ENCODE results near the gene SLC39A11. TPM values are rescaled to one million over a fixed set of nuclear protein-coding genes. Genes with fewer than 3 reads are reported as not detected.

Gene SLC39A11
- total RNA-seq, 2 experiments from 2014 or later, result 9.7 to 12.2 TPM

- intact Hi-C loops (cut with DNase I, micrococcal nuclease), result no loop called here
- ATAC-seq (ENCODE audit: poor library complexity) (no peak), DNase-seq (no peak)
- ChIA-PET CTCF (no interaction called here), POLR2A (no interaction called here)
- Histone ChIP-seq H3K27ac (ENCODE audit: low read depth in 1 of 2, low read length in 2 of 2) (no peak overlapping the region), H3K9me3 (ENCODE audit: control insufficient read depth in 1 of 2, insufficient read depth in 1 of 2, low read length in 2 of 2) (peaks cover 24 to 29% of the 10 kb centered on the region in 2 experiments), H3K4me3 (ENCODE audit: low read length) (no peak overlapping the region), H3K27me3 (ENCODE audit: control insufficient read depth in 1 of 2, insufficient read depth in 2 of 2, low read length in 2 of 2) (no peaks in the 10 kb centered on the region), H3K4me1 (ENCODE audit: insufficient read depth, low read length) (no peaks in the 10 kb centered on the region), H3K36me3 (ENCODE audit: insufficient read depth, low read length) (no peaks in the 10 kb centered on the region)
- H3K36me3 Mint-ChIP-seq (ENCODE audit: low read depth), result peaks cover 69% of the 10 kb centered on the region
- peaks cover 11% of the 10 kb centered on the region for H3K9me3 Mint-ChIP-seq
- H3K27ac Mint-ChIP-seq, result no peak overlapping the region
- H3K4me1 Mint-ChIP-seq (ENCODE audit: low read depth), result no peaks in the 10 kb centered on the region
- no peak overlapping the region for H3K4me3 Mint-ChIP-seq
- no peaks in the 10 kb centered on the region for H3K27me3 Mint-ChIP-seq
- TF ChIP-seq, protein P1, sequence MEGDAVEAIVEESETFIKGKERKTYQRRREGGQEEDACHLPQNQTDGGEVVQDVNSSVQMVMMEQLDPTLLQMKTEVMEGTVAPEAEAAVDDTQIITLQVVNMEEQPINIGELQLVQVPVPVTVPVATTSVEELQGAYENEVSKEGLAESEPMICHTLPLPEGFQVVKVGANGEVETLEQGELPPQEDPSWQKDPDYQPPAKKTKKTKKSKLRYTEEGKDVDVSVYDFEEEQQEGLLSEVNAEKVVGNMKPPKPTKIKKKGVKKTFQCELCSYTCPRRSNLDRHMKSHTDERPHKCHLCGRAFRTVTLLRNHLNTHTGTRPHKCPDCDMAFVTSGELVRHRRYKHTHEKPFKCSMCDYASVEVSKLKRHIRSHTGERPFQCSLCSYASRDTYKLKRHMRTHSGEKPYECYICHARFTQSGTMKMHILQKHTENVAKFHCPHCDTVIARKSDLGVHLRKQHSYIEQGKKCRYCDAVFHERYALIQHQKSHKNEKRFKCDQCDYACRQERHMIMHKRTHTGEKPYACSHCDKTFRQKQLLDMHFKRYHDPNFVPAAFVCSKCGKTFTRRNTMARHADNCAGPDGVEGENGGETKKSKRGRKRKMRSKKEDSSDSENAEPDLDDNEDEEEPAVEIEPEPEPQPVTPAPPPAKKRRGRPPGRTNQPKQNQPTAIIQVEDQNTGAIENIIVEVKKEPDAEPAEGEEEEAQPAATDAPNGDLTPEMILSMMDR (IDR thresholded peaks at IDR 0.05), result no peak
Measured at GRCh38 chr17:72792771-72793170, 299.7 kb downstream of the SLC39A11 start.

- no peaks in the 10 kb centered on the region for H3K4me1 ChIP-seq (ENCODE audit: insufficient read depth, low read length)
- TF ChIP-seq, protein P1 (IDR thresholded peaks at IDR 0.05), result no peak
- Mint-ChIP-seq H3K36me3 (ENCODE audit: low read depth) (peaks cover 46% of the 10 kb centered on the region), H3K27ac (no peak overlapping the region), H3K27me3 (no peaks in the 10 kb centered on the region), H3K4me3 (no peak overlapping the region), H3K4me1 (ENCODE audit: low read depth) (no peaks in the 10 kb centered on the region), H3K9me3 (peaks cover 8% of the 10 kb centered on the region)
- ATAC-seq (ENCODE audit: poor library complexity) (no peak), DNase-seq (no peak)
- no peak overlapping the region for H3K4me3 ChIP-seq (ENCODE audit: low read length)
- H3K9me3 ChIP-seq (ENCODE audit: control insufficient read depth in 1 of 2, insufficient read depth in 1 of 2, low read length in 2 of 2), result peaks cover 18 to 24% of the 10 kb centered on the region in 2 experiments
- CTCF ChIA-PET, result no interaction called here
- no peaks in the 10 kb centered on the region for H3K27me3 ChIP-seq (ENCODE audit: control insufficient read depth in 1 of 2, insufficient read depth in 2 of 2, low read length in 2 of 2)
- POLR2A ChIA-PET, result no interaction called here
- no peak overlapping the region for H3K27ac ChIP-seq (ENCODE audit: low read depth in 1 of 2, low read length in 2 of 2)
- H3K36me3 ChIP-seq (ENCODE audit: insufficient read depth, low read length), result no peaks in the 10 kb centered on the region
- intact Hi-C loops (cut with DNase I, micrococcal nuclease), result no loop called here
Measured at GRCh38 chr17:72790190-72790589, 302.3 kb downstream of the SLC39A11 start.

GRCh38 chr17:72789711-72790110 is 302.8 kb downstream of the SLC39A11 start:
- no peaks in the 10 kb centered on the region for H3K4me1 ChIP-seq (ENCODE audit: insufficient read depth, low read length)
- Mint-ChIP-seq H3K27ac (no peak overlapping the region), H3K4me1 (ENCODE audit: low read depth) (no peaks in the 10 kb centered on the region), H3K36me3 (ENCODE audit: low read depth) (peaks cover 41% of the 10 kb centered on the region), H3K27me3 (no peaks in the 10 kb centered on the region), H3K4me3 (no peak overlapping the region), H3K9me3 (peaks cover 8% of the 10 kb centered on the region)
- no peaks in the 10 kb centered on the region for H3K36me3 ChIP-seq (ENCODE audit: insufficient read depth, low read length)
- H3K27me3 ChIP-seq (ENCODE audit: control insufficient read depth in 1 of 2, insufficient read depth in 2 of 2, low read length in 2 of 2), result no peaks in the 10 kb centered on the region
- DNase-seq, result no peak
- ATAC-seq (ENCODE audit: poor library complexity), result no peak
- H3K27ac ChIP-seq (ENCODE audit: low read depth in 1 of 2, low read length in 2 of 2), result no peak overlapping the region
- H3K9me3 ChIP-seq (ENCODE audit: control insufficient read depth in 1 of 2, insufficient read depth in 1 of 2, low read length in 2 of 2), result peaks cover 15 to 24% of the 10 kb centered on the region in 2 experiments
- ChIA-PET CTCF (no interaction called here), POLR2A (no interaction called here)
- TF ChIP-seq, protein P1 (IDR thresholded peaks at IDR 0.05), result no peak
- H3K4me3 ChIP-seq (ENCODE audit: low read length), result no peak overlapping the region
- intact Hi-C loops (cut with DNase I, micrococcal nuclease), result no loop called here
